Gastroesophageal sphincter (tissue), 3 donors: ENCODE results near the gene IL22RA1.

ENCODE experiments used
- EP300 ChIP-seq: sonication (generic); formaldehyde crosslinking; IDR thresholded peaks from one replicate; pipeline ENCODE4 v1.6.1; 2017; ENCODE audit warnings: antibody characterized with exemption, mild to moderate bottlenecking
- TF ChIP-seq, protein P1 (sequence below), 4 experiments: fragments of 200-600 bp in 2 of 4; fragments of 450-650 bp in 2 of 4; sonication (generic) in 1 of 4; IDR thresholded peaks; one replicate each; pipeline ENCODE4 v1.5.1; 2017 to 2019; ENCODE audit warnings: antibody characterized with exemption in 4 of 4, mild to moderate bottlenecking in 2 of 4, moderate library complexity in 2 of 4

DNA sequence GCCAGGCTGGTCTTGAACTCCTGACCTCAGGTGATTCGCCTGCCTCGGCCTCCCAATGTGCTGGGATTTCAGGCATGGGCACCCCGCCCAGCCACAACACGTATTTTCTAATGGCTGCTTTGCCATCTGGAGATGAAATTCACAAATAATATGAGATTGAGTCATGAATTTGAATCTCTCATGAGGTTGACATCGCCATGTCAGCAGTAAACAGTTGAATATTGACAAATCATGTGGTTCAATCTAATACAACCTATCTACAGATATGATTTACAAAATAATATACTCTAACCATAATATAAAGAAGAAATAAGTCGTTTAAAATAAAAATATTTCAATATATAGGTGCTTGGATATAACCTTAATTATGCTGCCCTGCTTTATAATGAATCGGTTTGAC is 73.1 kb downstream of the IL22RA1 start:
- TF ChIP-seq EP300 = no peak
- TF ChIP-seq, protein P1, sequence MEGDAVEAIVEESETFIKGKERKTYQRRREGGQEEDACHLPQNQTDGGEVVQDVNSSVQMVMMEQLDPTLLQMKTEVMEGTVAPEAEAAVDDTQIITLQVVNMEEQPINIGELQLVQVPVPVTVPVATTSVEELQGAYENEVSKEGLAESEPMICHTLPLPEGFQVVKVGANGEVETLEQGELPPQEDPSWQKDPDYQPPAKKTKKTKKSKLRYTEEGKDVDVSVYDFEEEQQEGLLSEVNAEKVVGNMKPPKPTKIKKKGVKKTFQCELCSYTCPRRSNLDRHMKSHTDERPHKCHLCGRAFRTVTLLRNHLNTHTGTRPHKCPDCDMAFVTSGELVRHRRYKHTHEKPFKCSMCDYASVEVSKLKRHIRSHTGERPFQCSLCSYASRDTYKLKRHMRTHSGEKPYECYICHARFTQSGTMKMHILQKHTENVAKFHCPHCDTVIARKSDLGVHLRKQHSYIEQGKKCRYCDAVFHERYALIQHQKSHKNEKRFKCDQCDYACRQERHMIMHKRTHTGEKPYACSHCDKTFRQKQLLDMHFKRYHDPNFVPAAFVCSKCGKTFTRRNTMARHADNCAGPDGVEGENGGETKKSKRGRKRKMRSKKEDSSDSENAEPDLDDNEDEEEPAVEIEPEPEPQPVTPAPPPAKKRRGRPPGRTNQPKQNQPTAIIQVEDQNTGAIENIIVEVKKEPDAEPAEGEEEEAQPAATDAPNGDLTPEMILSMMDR (IDR thresholded peaks at IDR 0.05) = no peak
